Transverse colon (tissue), 4 donors: ENCODE data around the gene HSPG2. TPM values are rescaled to one million over a fixed set of nuclear protein-coding genes. Genes with fewer than 3 reads are reported as not detected.

ENCODE experiments used
- DNase-seq: peaks from one replicate; pipeline ENCODE4 v3.0.0-alpha.2; 2019
- H3K27ac ChIP-seq, 4 donors: fragments of 200-600 bp; sonication (generic); 2 replicates each; pipeline ENCODE4 v1.5.1; 2016 to 2018; ENCODE audit warnings: inconsistent platforms in 4 of 4
- H3K27me3 ChIP-seq: fragments of 200-600 bp; sonication (generic); 2 replicates; pipeline ENCODE4 v1.5.1; 2017; ENCODE audit warnings: inconsistent platforms
- H3K36me3 ChIP-seq, 4 donors: fragments of 200-600 bp; sonication (generic); 2 replicates each; pipeline ENCODE4 v1.5.1; 2017 to 2019; ENCODE audit warnings: inconsistent platforms in 4 of 4
- H3K4me1 ChIP-seq, 4 donors: fragments of 200-600 bp; sonication (generic); 2 replicates each; pipeline ENCODE4 v1.5.1; 2017 to 2020; ENCODE audit warnings: inconsistent platforms in 4 of 4
- H3K4me3 ChIP-seq, 4 donors: fragments of 200-600 bp; sonication (generic); 1 replicate in 1 of 4; 2 replicates in 3 of 4; pipeline versions ENCODE4 v1.5.1 to v1.6.1; 2017 to 2019; ENCODE audit warnings: inconsistent platforms in 4 of 4
- H3K9me3 ChIP-seq, 2 donors: fragments of 200-600 bp; sonication (generic); 2 replicates each; pipeline ENCODE4 v1.5.1; 2017 to 2019; ENCODE audit warnings: inconsistent platforms in 2 of 2
- EP300 ChIP-seq: sonication (generic); formaldehyde crosslinking; IDR thresholded peaks from one replicate; pipeline ENCODE4 v1.6.1; 2017; ENCODE audit warnings: antibody characterized with exemption, low read depth
- POLR2A ChIP-seq: fragments of 450-650 bp; IDR thresholded peaks from one replicate; pipeline ENCODE4 v1.6.1; 2016; ENCODE audit warnings: antibody characterized with exemption, mild to moderate bottlenecking, moderate library complexity
- POLR2AphosphoS5 ChIP-seq, 3 donors: sonication (generic); formaldehyde crosslinking; IDR thresholded peaks; one replicate each; pipeline ENCODE4 v1.6.1; 2016; ENCODE audit warnings: antibody characterized with exemption in 3 of 3
- WGBS, 2 donors: methylation state at CpG; one replicate each; pipeline ENCODE4 v1.1.5; 2018; ENCODE audit warnings: low coverage in 1 of 2; 5-methylcytosine and 5-hydroxymethylcytosine counted together
- in situ Hi-C, 4 donors: fragments of 200-750 bp; cut with MboI; loops; one replicate each; pipeline versions ENCODE4 v1.15.0 to v1.15.1; 2017; ENCODE audit warnings: low sequenced_read_pairs in 3 of 4, low pct_ligation_motif_present in 1 of 4, low pct_unique_long_range_greater_than_20kb in 1 of 4
- intact Hi-C: fragments of 100-400 bp; cut with DNase I; formaldehyde crosslinking; loops from one replicate; pipeline ENCODE4 v1.15.1; 2023; ENCODE audit warnings: low total_unique reads
- total RNA-seq, 4 donors: library from RNA; depleted of rRNA; stranded (reverse); fragments of >200 nt; gene quantifications; one replicate each; pipeline ENCODE4 v1.1.0, GENCODE V29; 2016
- TF ChIP-seq, protein P1 (sequence below), 5 experiments: fragments of 200-600 bp in 3 of 5; fragments of 450-650 bp in 2 of 5; sonication (generic) in 3 of 5; IDR thresholded peaks; 1 replicate in 2 of 5; 2 replicates in 3 of 5; pipeline ENCODE4 v1.5.1; 2016 to 2017; ENCODE audit warnings: antibody characterized with exemption in 5 of 5, inconsistent platforms in 3 of 5, mild to moderate bottlenecking in 2 of 5, moderate library complexity in 1 of 5

HSPG2 gene
- total RNA-seq, 4 donors from 2014 or later = 107 to 343 (median 228) TPM

GRCh38 chr1:21866707-21867043 lies 70.4 kb downstream of the HSPG2 start:
- DNase-seq = no peak
- H3K4me3 ChIP-seq = no peak overlapping the region
- intact Hi-C loops = no loop called here
- 40% methylated on average over 1 of the region's 1 CpG for WGBS, 2 donors
- peaks cover 0 to 5% (median 1%) of the 10 kb centered on the region in 4 donors for H3K36me3 ChIP-seq
- peak overlapping the region; percentile 1 to 77 (median 34) for H3K27ac ChIP-seq
- H3K9me3 ChIP-seq = no peaks in the 10 kb centered on the region
- peaks cover 0 to 14% (median 9%) of the 10 kb centered on the region in 4 donors for H3K4me1 ChIP-seq
- H3K27me3 ChIP-seq = no peaks in the 10 kb centered on the region
- TF ChIP-seq, protein P1, sequence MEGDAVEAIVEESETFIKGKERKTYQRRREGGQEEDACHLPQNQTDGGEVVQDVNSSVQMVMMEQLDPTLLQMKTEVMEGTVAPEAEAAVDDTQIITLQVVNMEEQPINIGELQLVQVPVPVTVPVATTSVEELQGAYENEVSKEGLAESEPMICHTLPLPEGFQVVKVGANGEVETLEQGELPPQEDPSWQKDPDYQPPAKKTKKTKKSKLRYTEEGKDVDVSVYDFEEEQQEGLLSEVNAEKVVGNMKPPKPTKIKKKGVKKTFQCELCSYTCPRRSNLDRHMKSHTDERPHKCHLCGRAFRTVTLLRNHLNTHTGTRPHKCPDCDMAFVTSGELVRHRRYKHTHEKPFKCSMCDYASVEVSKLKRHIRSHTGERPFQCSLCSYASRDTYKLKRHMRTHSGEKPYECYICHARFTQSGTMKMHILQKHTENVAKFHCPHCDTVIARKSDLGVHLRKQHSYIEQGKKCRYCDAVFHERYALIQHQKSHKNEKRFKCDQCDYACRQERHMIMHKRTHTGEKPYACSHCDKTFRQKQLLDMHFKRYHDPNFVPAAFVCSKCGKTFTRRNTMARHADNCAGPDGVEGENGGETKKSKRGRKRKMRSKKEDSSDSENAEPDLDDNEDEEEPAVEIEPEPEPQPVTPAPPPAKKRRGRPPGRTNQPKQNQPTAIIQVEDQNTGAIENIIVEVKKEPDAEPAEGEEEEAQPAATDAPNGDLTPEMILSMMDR (IDR thresholded peaks at IDR 0.05) = no peak
- TF ChIP-seq EP300 (no peak), POLR2AphosphoS5 (IDR thresholded peaks at IDR 0.05) (no peak), POLR2A (no peak)
- in situ Hi-C loops = loop anchor here in 1 of 4 donors (25.0 kb wide), 1 partner anchor 96 kb away; no protein-coding TSS in a partner anchor

DNA sequence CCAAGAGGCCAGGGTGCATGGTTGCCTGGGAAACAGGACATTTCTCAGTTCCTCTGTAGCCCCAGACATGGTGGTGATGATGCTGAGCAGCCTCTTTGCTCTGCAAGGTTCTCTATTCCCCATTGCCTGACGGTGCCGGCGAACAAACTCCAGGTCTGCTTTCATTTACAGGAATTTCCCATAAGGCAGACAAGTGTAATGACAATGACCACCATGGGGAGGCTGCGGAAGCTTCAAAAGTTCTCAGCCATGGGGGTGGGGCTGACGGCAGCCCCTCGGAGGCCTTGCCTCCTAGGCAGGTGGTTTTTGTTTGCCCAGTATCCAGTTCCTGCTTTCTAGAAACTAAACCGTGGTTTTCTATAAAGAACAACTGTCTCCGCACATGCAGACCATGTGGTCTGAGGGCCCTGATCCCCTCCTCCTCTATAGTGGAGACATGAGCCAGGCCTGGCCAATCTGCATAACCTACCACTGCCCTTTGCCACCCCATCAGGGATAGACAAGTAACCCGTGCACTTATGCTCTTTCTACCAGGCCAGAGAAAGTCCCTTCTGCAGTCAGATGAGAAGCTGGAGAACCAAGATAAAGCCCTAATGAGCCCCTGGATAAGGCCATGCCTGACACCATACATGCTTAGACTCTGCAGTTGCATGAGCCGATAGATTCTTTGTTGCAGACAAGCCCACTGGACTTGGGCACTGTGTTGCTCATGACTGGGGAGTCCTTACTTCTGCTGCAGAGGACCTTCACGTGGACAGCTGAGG lies 71.0 kb downstream of the HSPG2 start:
- no peaks in the 10 kb centered on the region for H3K27me3 ChIP-seq
- H3K9me3 ChIP-seq = no peaks in the 10 kb centered on the region
- peaks cover 0 to 11% (median 4%) of the 10 kb centered on the region in 4 donors for H3K36me3 ChIP-seq
- TF ChIP-seq, protein P1 (IDR thresholded peaks at IDR 0.05) = no peak
- TF ChIP-seq POLR2A (no peak), POLR2AphosphoS5 (IDR thresholded peaks at IDR 0.05) (no peak), EP300 (no peak)
- no peak overlapping the region for H3K4me3 ChIP-seq
- H3K4me1 ChIP-seq = peaks cover 0 to 14% (median 9%) of the 10 kb centered on the region in 4 donors
- WGBS, 2 donors = 50 to 57% methylated on average over 2 to 11 of the region's 11 CpGs
- in situ Hi-C loops (loop anchor here in 1 of 4 donors (25.0 kb wide), 1 partner anchor 96 kb away; no protein-coding TSS in a partner anchor), intact Hi-C loops (no loop called here)
- peak; percentile 52 for DNase-seq
- peak overlapping the region; percentile 1 to 77 (median 34) for H3K27ac ChIP-seq

DNA sequence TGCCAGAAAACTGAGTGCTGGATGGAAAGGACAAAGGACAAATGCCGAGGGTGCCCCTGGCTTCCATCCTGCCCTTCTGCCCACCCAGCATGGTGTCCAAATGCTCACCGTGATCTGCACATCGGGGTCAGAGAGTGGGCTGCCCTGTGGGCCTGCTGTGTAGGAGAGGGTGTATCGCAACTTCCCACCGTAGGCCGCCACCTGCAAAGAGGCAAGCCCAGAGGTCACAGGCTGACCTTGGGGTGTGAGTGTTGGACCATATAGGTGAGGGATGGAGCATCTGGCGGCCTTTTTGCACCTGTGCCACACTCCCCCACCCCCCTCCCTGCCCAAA lies 71.5 kb downstream of the HSPG2 start:
- in situ Hi-C loops (loop anchor here in 1 of 4 donors (25.0 kb wide), 1 partner anchor 97 kb away; no protein-coding TSS in a partner anchor), intact Hi-C loops (no loop called here)
- Histone ChIP-seq H3K9me3 (no peaks in the 10 kb centered on the region), H3K36me3 (peaks cover 0 to 16% (median 7%) of the 10 kb centered on the region in 4 donors), H3K27ac (peak overlapping the region in 3 of 4 donors; percentile 20 to 77 (median 47)), H3K27me3 (no peaks in the 10 kb centered on the region), H3K4me1 (peaks cover 0 to 13% (median 8%) of the 10 kb centered on the region in 4 donors), H3K4me3 (no peak overlapping the region)
- no peak for TF ChIP-seq EP300
- no peak for TF ChIP-seq POLR2AphosphoS5 (IDR thresholded peaks at IDR 0.05)
- TF ChIP-seq POLR2A = no peak
- TF ChIP-seq, protein P1 (IDR thresholded peaks at IDR 0.05) = no peak
- peak; percentile 54 for DNase-seq
- 68% methylated on average over 2 of the region's 7 CpGs; no CpG with 5 or more reads in 1 of the 2 donors for WGBS, 2 donors

- Histone ChIP-seq H3K4me1 (peaks cover 0 to 5% (median 3%) of the 10 kb centered on the region in 4 donors), H3K4me3 (no peak overlapping the region), H3K27me3 (no peaks in the 10 kb centered on the region), H3K9me3 (no peaks in the 10 kb centered on the region), H3K27ac (peak overlapping the region in 2 of 4 donors; percentile 20 to 77), H3K36me3 (peaks cover 0 to 23% (median 10%) of the 10 kb centered on the region in 4 donors)
- intact Hi-C loops (no loop called here), in situ Hi-C loops (loop anchor here in 1 of 4 donors (25.0 kb wide), 1 partner anchor 98 kb away; no protein-coding TSS in a partner anchor)
- no peak for DNase-seq
- 92% methylated on average over 27 of the region's 27 CpGs; no CpG with 5 or more reads in 1 of the 2 donors for WGBS, 2 donors
- TF ChIP-seq POLR2AphosphoS5 (IDR thresholded peaks at IDR 0.05) = no peak
- TF ChIP-seq POLR2A = no peak
- TF ChIP-seq EP300 = no peak
- TF ChIP-seq, protein P1 (IDR thresholded peaks at IDR 0.05) = no peak
These were observed 72.4 kb downstream of the HSPG2 start for GRCh38 chr1:21864730-21865129.
